GM18867 (cell line): ENCODE measurements around the gene OR5H14.
"Not testable (repeated sequence)": the region's sequence is repeated elsewhere in the genome, so short reads cannot be mapped to it uniquely, and the experiment has no call there.

Experiments used
- ATAC-seq: cut with Tn5 transposase; IDR thresholded peaks from one replicate; pipeline ENCODE4 v1.9.1; 2021; ENCODE audit warnings: mild to moderate bottlenecking, moderate library complexity; ENCODE audit not compliant: unreplicated experiment

OR5H14 gene

DNA sequence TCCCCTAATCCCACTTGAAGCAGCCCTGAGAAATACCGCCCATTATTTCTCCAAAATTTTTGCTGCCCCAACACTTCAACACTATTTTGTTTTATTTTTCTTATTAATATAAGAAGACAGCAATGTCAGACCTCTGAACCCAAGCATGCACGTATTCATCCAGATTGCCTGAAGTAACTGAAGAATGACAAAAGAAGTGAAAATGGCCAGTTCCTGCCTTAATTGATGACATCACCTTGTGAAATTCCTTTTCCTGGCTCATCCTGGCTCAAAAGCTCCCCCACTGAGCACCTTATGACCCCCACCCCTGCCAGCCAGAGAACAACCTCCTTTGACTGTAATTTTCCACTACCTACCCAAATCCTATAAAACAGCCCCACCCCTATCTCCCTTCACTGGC, 49.0 kb downstream of the OR5H14 start:
- ATAC-seq = not testable (repeated sequence)

- no peak for ATAC-seq
These were observed 51.7 kb downstream of the OR5H14 start for GRCh38 chr3:98199020-98199419.
